ENCODE data around the gene FARP1.
"Not testable (repeated sequence)": the region's sequence is repeated elsewhere in the genome, so short reads cannot be mapped to it uniquely, and the experiment has no call there.

Gene FARP1

GRCh38 chr13:98230762-98231161 lies 87.9 kb downstream of the FARP1 start:
- not testable (repeated sequence) for DNase-seq

DNA sequence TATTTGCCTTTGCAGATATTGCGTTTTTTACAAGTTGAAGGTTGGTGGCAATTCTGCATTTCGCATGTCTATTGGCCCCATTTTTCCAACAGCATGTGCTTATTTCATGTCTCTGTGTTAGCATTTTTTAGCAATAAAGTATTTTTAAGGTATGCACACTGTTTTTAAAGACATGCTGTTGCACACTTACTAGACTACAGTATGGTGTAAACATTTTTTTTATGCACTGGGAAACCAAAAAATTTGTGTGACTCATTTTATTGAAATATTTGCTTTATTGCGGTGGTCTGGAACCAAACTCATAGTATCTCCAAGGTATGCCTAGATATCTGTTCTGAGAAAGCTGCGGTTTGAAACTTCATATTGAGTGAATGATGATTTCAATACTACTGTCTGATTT lies 89.6 kb downstream of the FARP1 start:
- DNase-seq: no peak

DNA sequence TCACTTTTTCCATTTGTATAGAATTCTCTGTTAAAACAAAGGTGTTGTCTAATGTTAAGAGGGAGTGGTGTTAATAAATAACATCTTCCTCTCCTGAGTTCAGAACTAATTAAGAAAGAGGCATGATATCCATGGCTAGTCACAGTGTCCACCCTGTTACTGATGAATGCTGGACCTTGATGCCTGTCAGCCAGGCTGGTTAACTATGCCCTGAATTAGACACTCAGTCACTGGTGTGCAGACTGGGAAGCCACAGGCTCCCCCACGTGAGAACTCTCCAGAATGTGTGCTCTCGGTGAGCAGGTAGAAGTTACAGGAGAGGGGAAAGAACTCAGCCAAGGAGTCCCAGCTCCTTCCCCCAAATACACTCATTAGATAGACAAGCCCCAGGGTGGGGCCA lies 90.2 kb downstream of the FARP1 start:
- DNase-seq: no peak

- DNase-seq: no peak
Measured at GRCh38 chr13:98234348-98234747, 91.5 kb downstream of the FARP1 start.

GRCh38 chr13:98236197-98236596 lies 93.3 kb downstream of the FARP1 start:
- DNase-seq: no peak

DNA sequence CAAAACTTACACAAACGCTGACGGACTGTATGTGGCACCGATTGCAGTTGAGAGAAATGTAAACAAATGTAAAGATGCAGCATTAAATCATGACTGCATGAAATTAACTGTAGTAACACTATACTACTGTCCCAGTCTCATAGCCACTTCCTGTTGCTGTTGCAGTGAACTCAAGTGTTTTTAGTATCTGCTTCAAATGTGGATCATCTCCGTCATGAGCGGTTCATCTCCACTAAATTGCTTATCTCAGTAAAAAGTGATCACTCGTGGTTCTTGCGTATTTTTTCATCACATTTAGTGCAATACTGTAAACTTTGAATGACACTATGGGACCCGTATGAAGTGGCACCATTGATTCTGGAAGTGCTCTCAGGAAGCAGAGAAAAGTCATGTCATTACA lies 94.4 kb downstream of the FARP1 start:
- no peak for DNase-seq

DNA sequence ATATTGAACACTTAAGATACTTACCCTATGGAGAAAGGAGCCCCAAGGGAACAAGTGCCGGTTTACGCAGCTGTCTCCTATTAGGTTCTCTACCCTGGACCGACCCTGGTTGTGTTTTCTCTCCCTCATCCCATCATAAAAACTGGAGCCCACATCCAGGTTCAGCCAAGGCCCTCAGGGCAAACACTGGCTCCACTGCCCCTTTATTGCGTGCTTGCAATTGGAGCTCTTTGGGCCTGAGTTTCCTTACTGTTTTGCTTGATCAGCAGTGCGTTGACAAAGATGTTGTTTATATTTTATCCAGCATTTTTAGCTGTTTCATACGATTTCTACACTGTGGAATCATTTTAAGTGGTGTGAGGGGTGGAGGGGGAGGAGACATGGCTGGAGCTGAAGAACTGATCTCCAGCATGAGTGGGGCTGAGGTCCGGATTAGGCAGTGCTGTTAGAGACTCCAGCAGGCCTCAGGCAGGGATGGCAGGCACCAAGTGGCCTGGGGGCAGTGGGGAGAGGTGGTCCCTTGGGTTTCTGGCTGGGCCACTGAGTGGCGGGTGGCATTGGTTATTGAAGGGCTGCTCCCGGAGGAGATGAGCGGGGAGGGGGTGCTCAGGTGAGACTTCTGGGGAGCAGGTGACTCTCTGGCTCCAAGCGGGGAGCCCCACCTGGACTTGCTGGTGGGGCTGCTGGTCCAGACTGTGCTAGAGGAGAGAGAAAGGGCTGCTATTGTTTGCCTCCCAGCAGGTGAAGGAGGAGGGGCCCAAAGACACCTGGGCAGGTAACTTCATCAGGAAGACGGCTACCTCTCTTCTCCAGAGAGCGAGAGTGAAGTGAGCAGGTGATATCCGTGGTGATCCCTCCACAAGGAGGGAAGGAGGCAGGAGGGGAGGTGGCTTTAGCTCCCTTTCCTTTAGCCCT lies 96.5 kb downstream of the FARP1 start:
- DNase-seq: no peak

GRCh38 chr13:98240135-98240534 lies 97.2 kb downstream of the FARP1 start:
- DNase-seq: no peak

- DNase-seq: no peak
Measured at GRCh38 chr13:98240974-98241373, 98.1 kb downstream of the FARP1 start.

GRCh38 chr13:98241976-98242375 lies 99.1 kb downstream of the FARP1 start:
- no peak for DNase-seq

DNA sequence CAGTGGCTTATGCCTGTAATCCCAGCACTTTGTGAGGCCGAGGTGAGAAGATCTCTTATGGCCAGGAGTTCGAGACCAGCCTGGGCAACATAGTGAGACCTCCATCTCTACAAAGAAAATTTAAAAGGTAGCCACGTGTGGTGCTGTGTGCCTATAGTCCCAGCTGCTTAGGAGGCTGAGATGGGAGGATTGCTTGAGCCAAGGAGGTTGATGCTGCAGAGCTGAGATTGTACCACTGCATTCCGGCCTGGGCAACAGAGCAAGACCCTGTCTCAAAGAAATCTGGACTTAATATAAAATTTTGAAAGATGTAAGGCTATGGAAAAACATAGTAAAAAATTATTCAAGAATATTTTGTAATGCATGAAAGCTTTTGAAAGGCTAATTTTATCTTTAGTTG lies 99.5 kb downstream of the FARP1 start:
- no peak for DNase-seq

DNA sequence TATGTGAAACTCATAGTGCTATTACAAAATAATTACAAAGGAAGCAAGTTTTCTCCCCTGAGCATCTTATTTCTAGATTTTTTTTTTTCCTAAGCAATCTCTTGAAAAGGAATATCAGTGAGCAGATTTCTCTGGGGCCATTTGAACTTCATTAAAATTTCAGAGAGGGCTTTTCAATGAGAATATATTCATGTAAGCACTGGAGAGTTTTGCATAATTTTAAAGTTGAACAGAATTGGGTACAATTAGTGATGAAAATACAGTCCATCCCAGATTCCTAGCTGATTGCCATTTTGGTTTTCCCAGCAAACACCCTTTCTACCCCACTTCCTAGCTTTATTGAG lies 101.0 kb downstream of the FARP1 start:
- DNase-seq: no peak

GRCh38 chr13:98246538-98247172 lies 103.8 kb downstream of the FARP1 start:
- DNase-seq: no peak

DNA sequence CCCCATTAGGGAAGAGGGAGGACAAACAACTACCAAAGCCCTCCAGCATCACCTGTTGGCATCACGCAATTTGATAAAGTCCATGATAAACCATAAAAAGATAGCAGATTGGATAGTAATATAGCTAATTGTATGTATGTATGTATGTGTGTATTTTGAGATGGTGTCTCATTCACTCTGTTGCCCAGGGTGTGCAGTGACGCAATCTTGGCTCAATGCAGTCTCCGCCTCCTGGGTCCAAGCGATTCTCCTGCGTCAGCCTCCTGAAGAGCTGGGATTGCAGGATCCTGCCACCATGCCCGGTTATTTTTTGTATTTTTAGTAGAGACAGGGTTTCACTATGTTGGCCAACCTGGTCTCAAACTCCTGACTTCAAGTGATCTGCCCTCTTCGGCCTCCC lies 108.8 kb downstream of the FARP1 start:
- no peak for DNase-seq

DNA sequence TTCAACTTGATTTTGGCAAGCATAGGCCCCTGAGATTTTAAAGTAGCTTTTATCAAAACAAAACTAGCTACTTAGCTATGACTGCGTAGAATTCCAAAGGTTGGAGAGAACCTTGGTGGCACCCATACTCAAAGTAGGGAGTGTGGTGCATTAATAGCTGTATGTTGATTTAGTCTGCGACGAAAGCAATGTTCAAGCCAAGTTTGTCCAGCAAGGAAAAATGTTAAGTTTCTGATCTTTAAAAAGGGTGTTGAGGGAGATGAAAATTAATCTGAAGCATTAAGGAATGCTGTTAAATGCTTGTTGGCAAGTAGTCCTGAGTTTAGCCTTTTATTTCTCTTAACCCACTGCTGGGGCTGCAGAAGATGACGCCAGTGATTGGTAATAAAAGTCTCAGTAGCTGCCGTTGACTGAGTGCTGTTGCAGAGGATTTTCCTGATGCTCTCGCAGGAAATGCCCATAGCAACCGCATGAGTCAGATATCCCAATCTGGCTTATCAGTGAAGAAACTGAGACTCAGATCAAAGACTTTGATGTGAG lies 110.1 kb downstream of the FARP1 start:
- no peak for DNase-seq

GRCh38 chr13:98253526-98253925 lies 110.6 kb downstream of the FARP1 start:
- no peak for DNase-seq

DNA sequence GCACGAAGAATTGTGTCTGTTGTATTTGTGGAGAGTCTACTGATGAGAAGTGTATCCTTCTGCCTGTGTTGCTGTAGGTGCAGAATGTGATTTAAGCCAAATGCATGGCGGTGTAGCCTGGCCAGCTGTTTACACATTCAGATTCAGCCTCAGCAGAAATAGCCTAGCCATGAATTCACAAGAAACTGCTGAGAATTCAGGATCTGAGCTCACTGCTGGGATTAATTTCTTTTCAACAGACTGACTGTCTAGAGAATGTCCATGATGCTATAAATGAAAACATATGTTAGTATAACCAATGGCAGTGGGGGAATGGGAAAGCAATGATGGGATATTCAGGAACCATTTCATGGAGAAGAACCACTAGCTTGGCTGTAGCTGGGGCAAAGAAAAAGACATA lies 111.6 kb downstream of the FARP1 start:
- no peak for DNase-seq

- DNase-seq: no peak
Measured at GRCh38 chr13:98258226-98258625, 115.3 kb downstream of the FARP1 start.

GRCh38 chr13:98260357-98261164 lies 117.7 kb downstream of the FARP1 start:
- no peak for DNase-seq

DNA sequence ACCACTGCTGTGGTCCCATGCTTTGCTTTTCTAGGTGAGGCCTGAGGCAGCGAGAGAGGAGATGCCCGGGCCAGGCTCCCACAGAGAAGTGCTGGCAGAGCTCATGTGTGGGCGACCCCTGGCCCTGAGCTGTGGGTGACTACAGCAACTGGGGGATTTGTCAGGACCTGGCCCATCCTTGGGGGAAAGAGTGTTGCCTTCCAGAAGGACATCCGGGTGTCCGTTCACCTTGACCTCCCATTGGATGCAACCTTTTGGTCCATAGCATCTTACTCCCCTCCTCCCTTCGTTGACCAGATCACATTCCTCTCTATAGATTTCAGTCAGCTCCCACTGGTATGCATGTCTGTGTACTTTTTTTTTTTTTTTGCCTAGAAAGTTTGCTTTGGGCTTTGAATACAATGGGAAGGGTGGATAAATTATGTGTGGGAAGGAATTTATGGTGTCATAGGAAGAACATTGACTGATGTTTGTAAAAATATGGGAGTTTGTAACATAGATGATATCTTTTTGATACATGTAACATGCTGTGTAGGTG lies 118.3 kb downstream of the FARP1 start:
- DNase-seq: no peak

DNA sequence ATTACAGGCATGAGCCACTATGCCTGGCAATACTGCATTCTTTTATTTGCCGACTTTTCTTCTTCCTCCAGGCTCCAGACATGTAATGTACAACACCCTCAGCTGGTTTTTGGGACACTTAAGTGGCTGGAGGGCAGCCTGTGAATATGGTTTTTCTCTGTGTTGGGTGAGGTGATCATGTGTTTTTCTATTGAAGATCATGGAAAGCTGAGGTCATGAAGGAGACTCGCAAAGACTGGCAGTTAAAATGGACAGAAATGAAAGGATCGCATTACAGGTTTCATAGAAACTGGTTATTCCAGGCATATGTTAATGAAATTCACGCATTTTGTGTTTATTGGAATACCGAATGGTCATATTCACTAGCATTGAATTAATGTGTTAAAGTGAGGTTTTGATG lies 119.4 kb downstream of the FARP1 start:
- no peak for DNase-seq

- DNase-seq: no peak
Measured at GRCh38 chr13:98263841-98264240, 120.9 kb downstream of the FARP1 start.

- no peak for DNase-seq
Measured at GRCh38 chr13:98264877-98265276, 122.0 kb downstream of the FARP1 start.
